Panc1 (cell line): ENCODE results near the gene MGME1. TPM values are rescaled to one million over a fixed set of nuclear protein-coding genes. Genes with fewer than 3 reads are reported as not detected.
"Not testable (repeated sequence)": the region's sequence is repeated elsewhere in the genome, so short reads cannot be mapped to it uniquely, and the experiment has no call there.

ENCODE experiments used
- ATAC-seq: fragments of 200-7000 bp; cut with Tn5 transposase; 2 replicates; pipeline ENCODE4 v1.9.1; 2020; ENCODE audit warnings: mild to moderate bottlenecking, moderate library complexity
- BruUV-seq: library from RNA; stranded (reverse); fragments of 400-500 nt; replicated peaks from 2 replicates; lab custom pipeline; 2021; lab: Mats Ljungman, UMichigan
- CTCF ChIA-PET: fragments of 300-600 bp; sonication (Branson Sonifier 250); formaldehyde crosslinking; loops from one replicate; lab custom pipeline; 2022; ENCODE audit warnings: antibody characterized with exemption; lab: Charles Lee
- POLR2A ChIA-PET: fragments of 300-600 bp; sonication (Branson Sonifier 250); formaldehyde crosslinking; loops from one replicate; lab custom pipeline; 2022; ENCODE audit warnings: antibody characterized with exemption; lab: Charles Lee
- DNase-seq: peaks from one replicate; pipeline ENCODE4 v3.0.0-alpha.2; 2010; ENCODE audit warnings: low read depth, low spot score
- H3K27ac ChIP-seq: 2 replicates; pipeline ENCODE4 v1.5.1; 2011; ENCODE audit warnings: mild to moderate bottlenecking, low read length, inconsistent platforms
- H3K27me3 ChIP-seq: fragments of 200-500 bp; sonication (Bioruptor generic); 2 replicates; pipeline ENCODE4 v1.6.0; 2014; ENCODE audit warnings: low read length, inconsistent platforms; ENCODE audit not compliant: control insufficient read depth, insufficient read depth
- H3K36me3 ChIP-seq: fragments of 200-500 bp; sonication (Bioruptor generic); 2 replicates; pipeline ENCODE4 v1.5.1; 2014; ENCODE audit warnings: inconsistent platforms, mild to moderate bottlenecking, low read length, moderate library complexity; ENCODE audit not compliant: control insufficient read depth, insufficient read depth
- H3K4me1 ChIP-seq: 2 replicates; pipeline ENCODE4 v1.5.1; 2011; ENCODE audit warnings: inconsistent platforms, mild to moderate bottlenecking, low read length, moderate library complexity; ENCODE audit not compliant: control insufficient read depth, insufficient read depth
- H3K4me3 ChIP-seq, 2 experiments: 2 replicates each; pipeline ENCODE4 v1.5.1; 2011 to 2012; ENCODE audit warnings: low read depth in 2 of 2, low read length in 2 of 2, mild to moderate bottlenecking in 2 of 2, inconsistent platforms in 1 of 2, moderate library complexity in 1 of 2
- H3K9me3 ChIP-seq: fragments of 200-500 bp; sonication (Bioruptor generic); 2 replicates; pipeline ENCODE4 v1.5.1; 2014; ENCODE audit warnings: low read depth, mild to moderate bottlenecking, inconsistent platforms, low read length, moderate library complexity; ENCODE audit not compliant: control insufficient read depth, insufficient read depth
- CTCF ChIP-seq: fragments of 450-650 bp; IDR thresholded peaks from 2 replicates; pipeline ENCODE4 v1.5.1; 2017; ENCODE audit warnings: mild to moderate bottlenecking
- POLR2AphosphoS5 ChIP-seq: IDR thresholded peaks from 2 replicates; pipeline ENCODE4 v1.6.1; 2012; ENCODE audit warnings: mild to moderate bottlenecking, low read depth, low read length, moderate library complexity
- REST ChIP-seq, 2 experiments: IDR thresholded peaks; 2 replicates each; pipeline ENCODE4 v1.6.1; 2011 to 2012; ENCODE audit warnings: low read depth in 2 of 2, control low read depth in 1 of 2, low read length in 1 of 2, mild to moderate bottlenecking in 1 of 2, moderate library complexity in 1 of 2; ENCODE audit not compliant: insufficient read depth in 1 of 2
- SIN3A ChIP-seq: IDR thresholded peaks from 2 replicates; pipeline ENCODE4 v1.6.1; 2012; ENCODE audit warnings: low read depth, mild to moderate bottlenecking, low read length, moderate library complexity, borderline replicate concordance; ENCODE audit not compliant: insufficient read depth
- TCF7L2 ChIP-seq: IDR thresholded peaks from 2 replicates; pipeline ENCODE4 v1.6.1; 2011; ENCODE audit warnings: mild to moderate bottlenecking, low read depth, low read length, inconsistent platforms
- in situ Hi-C: cut with HindIII; loops from 2 replicates; pipeline ENCODE4 v1.10.0; 2016; ENCODE audit warnings: low sequenced_read_pairs, low pct_unique_long_range_greater_than_20kb
- intact Hi-C: fragments of 100-400 bp; cut with micrococcal nuclease; formaldehyde crosslinking; loops from one replicate; pipeline ENCODE4 v1.10.0; 2022; ENCODE audit not compliant: unreplicated experiment
- total RNA-seq: library from RNA; stranded (reverse); gene quantifications from one replicate; pipeline ENCODE4 v1.2.1, GENCODE V29; 2021; ENCODE audit not compliant: unreplicated experiment

The MGME1 gene
- total RNA-seq, 1 experiment from 2014 or later = 27.0 TPM

- H3K4me1 ChIP-seq = no peaks in the 10 kb centered on the region
- no peak overlapping the region for H3K4me3 ChIP-seq
- ATAC-seq = no peak
- H3K9me3 ChIP-seq = no peaks in the 10 kb centered on the region
- ChIA-PET CTCF (no interaction called here), POLR2A (interaction anchor here (0.5 kb wide), 1 partner anchor 16 kb away, joined by 5 read pairs; no protein-coding TSS in a partner anchor)
- in situ Hi-C loops (no loop called here), intact Hi-C loops (no loop called here)
- TF ChIP-seq TCF7L2 = no peak
- TF ChIP-seq REST (IDR thresholded peaks at IDR 0.05; ENCODE audit: insufficient read depth in 1 of 2, low read depth in 2 of 2, low read length in 1 of 2) = no peak
- no peak for TF ChIP-seq SIN3A
- TF ChIP-seq POLR2AphosphoS5 = no peak
- no peak for TF ChIP-seq CTCF
- H3K36me3 ChIP-seq = no peaks in the 10 kb centered on the region
- no peak overlapping the region for H3K27ac ChIP-seq
- no peaks in the 10 kb centered on the region for H3K27me3 ChIP-seq
- no TSS peak for BruUV-seq
- DNase-seq = no peak
These were observed 55.8 kb downstream of the MGME1 start for GRCh38 chr20:18024606-18025127.

- H3K4me3 ChIP-seq, H3K9me3 ChIP-seq, DNase-seq, in situ Hi-C loops, CTCF ChIA-PET, H3K27me3 ChIP-seq, intact Hi-C loops, ATAC-seq, H3K4me1 ChIP-seq, H3K36me3 ChIP-seq, H3K27ac ChIP-seq, BruUV-seq, POLR2A ChIA-PET: not testable (repeated sequence)
These were observed 58.2 kb downstream of the MGME1 start for GRCh38 chr20:18027011-18027410.

- ATAC-seq = no peak
- intact Hi-C loops = no loop called here
These were observed 61.2 kb downstream of the MGME1 start for GRCh38 chr20:18030020-18030419.

More at GRCh38 chr20:18030020-18030419, 61.2 kb downstream of the MGME1 start:
- no peaks in the 10 kb centered on the region for H3K9me3 ChIP-seq
- H3K36me3 ChIP-seq = no peaks in the 10 kb centered on the region
- DNase-seq = no peak
- H3K4me1 ChIP-seq = peaks cover 4% of the 10 kb centered on the region
- H3K4me3 ChIP-seq = no peak overlapping the region
- TF ChIP-seq REST (IDR thresholded peaks at IDR 0.05; ENCODE audit: insufficient read depth in 1 of 2, low read depth in 2 of 2, low read length in 1 of 2) = no peak
- no peak for TF ChIP-seq POLR2AphosphoS5
- no peak for TF ChIP-seq SIN3A
- TF ChIP-seq CTCF = no peak
- no peak for TF ChIP-seq TCF7L2
- no TSS peak for BruUV-seq
- CTCF ChIA-PET = no interaction called here
- no peak overlapping the region for H3K27ac ChIP-seq
- in situ Hi-C loops = no loop called here
- H3K27me3 ChIP-seq = no peaks in the 10 kb centered on the region
- POLR2A ChIA-PET = no interaction called here
